Chondrocyte (in vitro differentiated cells): Measurements from ENCODE around the gene CCDC61. TPM values are rescaled to one million over a fixed set of nuclear protein-coding genes. Genes with fewer than 3 reads are reported as not detected.

Experiments
- DNase-seq: peaks from one replicate; pipeline ENCODE4 v3.0.0; 2021; ENCODE audit warnings: mixed read lengths, low spot score
- H3K27ac Mint-ChIP-seq: one replicate; pipeline ENCODE4 v1.8.0; 2021; ENCODE audit warnings: mild to moderate bottlenecking, moderate library complexity, mixed read lengths; ENCODE audit not compliant: unreplicated experiment
- H3K27me3 Mint-ChIP-seq: 2 replicates; pipeline ENCODE4 v1.8.0; 2021; ENCODE audit warnings: low read depth, mixed read lengths
- H3K36me3 Mint-ChIP-seq: 2 replicates; pipeline ENCODE4 v1.8.0; 2021; ENCODE audit warnings: low read depth, mixed read lengths
- H3K4me1 Mint-ChIP-seq: 2 replicates; pipeline ENCODE4 v1.8.0; 2021; ENCODE audit warnings: low read depth, mild to moderate bottlenecking, mixed read lengths
- H3K4me3 Mint-ChIP-seq: one replicate; pipeline ENCODE4 v1.8.0; 2021; ENCODE audit warnings: mild to moderate bottlenecking, moderate library complexity, mixed read lengths; ENCODE audit not compliant: unreplicated experiment
- H3K9me3 Mint-ChIP-seq: 2 replicates; pipeline ENCODE4 v1.8.0; 2021; ENCODE audit warnings: low read depth, mixed read lengths
- CTCF ChIP-seq: fragments of 200-600 bp; sonication (generic); IDR thresholded peaks from 2 replicates; pipeline ENCODE4 v1.5.0; 2021; ENCODE audit warnings: antibody characterized with exemption, mild to moderate bottlenecking, moderate library complexity
- total RNA-seq: library from RNA; stranded (reverse); gene quantifications from 3 replicates; pipeline ENCODE4 v1.2.1, GENCODE V29; 2021

The CCDC61 gene
- total RNA-seq, 1 donor from 2014 or later: 8.4 TPM

DNA sequence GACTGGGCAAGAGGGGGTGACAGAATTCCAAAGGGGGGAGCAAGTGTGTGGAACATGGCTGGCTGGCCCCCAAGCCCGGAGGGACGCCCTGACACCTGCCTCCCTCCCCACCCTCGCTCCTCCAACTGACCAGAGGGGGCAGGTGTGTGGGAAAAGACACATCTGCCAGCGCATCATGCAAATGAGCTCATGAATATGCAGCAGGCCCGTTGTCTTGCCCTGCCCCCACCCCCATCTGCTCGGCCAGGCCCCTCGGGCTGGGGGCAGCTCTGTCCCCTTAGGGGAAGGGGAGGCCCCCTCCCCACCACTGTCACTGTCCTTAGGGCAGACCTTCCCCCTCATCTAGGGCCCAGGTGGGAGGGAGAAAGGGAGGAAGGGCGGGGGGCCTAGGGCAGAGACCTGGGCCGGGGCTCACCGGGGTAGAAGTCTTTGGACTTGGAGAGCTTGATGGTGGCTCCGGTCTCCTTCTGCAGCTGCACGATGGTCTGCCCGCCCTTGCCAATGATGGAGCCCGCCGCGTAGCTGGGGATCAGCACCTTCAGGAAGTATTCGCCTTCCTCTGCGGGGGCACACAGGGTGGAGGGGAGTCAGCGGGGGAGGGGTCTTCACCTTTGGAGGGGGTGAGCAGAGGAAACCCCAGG, 34.6 kb upstream of the CCDC61 start:
- no peaks in the 10 kb centered on the region for H3K9me3 Mint-ChIP-seq
- H3K36me3 Mint-ChIP-seq: no peaks in the 10 kb centered on the region
- no peak overlapping the region for H3K27ac Mint-ChIP-seq
- TF ChIP-seq CTCF: no peak
- no peak overlapping the region for H3K4me3 Mint-ChIP-seq
- no peaks in the 10 kb centered on the region for H3K4me1 Mint-ChIP-seq
- no peak for DNase-seq
- H3K27me3 Mint-ChIP-seq: peaks cover 58% of the 10 kb centered on the region

DNA sequence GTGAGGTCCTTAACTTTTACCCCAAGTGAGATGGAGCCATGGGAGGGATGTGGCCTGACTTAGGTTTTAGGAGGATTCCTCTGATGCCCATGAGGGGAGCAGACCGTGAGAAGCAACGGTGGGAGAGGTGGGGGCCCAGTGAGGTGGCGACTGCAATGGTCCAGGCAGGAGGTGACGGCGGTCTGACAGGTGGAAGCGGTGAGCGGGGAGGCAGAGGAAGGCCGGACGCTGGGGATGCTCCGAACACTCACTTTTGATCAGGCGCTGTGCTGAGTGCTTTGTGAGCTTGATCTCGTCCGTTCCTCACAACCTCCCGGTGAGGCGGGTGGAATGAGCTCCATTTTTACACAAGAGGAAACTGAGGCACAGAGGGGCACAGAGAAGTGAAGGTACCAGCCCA, 33.2 kb upstream of the CCDC61 start:
- Mint-ChIP-seq H3K4me1 (no peaks in the 10 kb centered on the region), H3K4me3 (no peak overlapping the region), H3K9me3 (no peaks in the 10 kb centered on the region), H3K27ac (no peak overlapping the region), H3K27me3 (peaks cover 64% of the 10 kb centered on the region), H3K36me3 (no peaks in the 10 kb centered on the region)
- TF ChIP-seq CTCF: no peak
- DNase-seq: no peak

DNA sequence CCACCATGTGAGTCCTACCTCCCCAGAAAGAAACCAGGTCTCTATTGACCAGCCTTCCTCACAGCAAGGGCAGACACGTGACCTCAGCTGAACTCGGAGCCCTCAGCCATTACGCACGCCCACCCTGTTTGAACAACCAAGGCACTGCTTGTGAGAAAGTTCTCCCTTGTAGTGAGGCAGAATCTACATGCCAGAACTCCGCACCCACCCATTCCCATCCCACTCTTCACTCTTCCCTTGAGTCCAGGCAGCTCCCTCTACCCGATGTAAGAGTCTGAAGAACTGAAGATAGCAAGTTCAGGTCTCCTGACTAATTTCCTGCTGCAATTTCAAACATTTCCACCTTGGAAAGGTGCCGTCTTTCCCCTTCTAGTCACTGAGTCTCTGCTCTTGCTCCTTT, 28.0 kb upstream of the CCDC61 start:
- H3K27me3 Mint-ChIP-seq: peaks cover 67% of the 10 kb centered on the region
- no peak for DNase-seq
- no peaks in the 10 kb centered on the region for H3K9me3 Mint-ChIP-seq
- H3K4me1 Mint-ChIP-seq: no peaks in the 10 kb centered on the region
- no peak for TF ChIP-seq CTCF
- no peak overlapping the region for H3K27ac Mint-ChIP-seq
- no peaks in the 10 kb centered on the region for H3K36me3 Mint-ChIP-seq
- H3K4me3 Mint-ChIP-seq: no peak overlapping the region

DNA sequence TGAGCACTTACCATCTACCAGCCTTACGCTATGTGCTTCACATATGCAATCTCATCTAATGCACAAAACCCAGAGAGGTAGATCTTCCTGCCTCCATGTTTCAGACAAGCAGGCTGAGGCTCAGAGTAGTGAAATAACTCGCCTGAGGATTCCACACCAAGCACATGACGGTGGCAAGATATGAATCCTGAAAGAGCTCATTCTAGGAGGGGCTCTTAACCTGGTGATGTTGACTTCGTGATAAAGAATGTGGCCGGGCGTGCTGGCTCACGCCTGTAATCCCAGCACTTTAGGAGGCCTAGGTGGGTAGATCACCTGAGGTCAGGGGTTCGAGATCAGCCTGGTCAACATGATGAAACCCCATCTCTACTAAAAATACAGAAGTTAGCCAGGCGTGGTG, 26.6 kb upstream of the CCDC61 start:
- Mint-ChIP-seq H3K27me3 (peaks cover 67% of the 10 kb centered on the region), H3K4me3 (no peak overlapping the region), H3K4me1 (no peaks in the 10 kb centered on the region), H3K9me3 (no peaks in the 10 kb centered on the region), H3K27ac (no peak overlapping the region), H3K36me3 (no peaks in the 10 kb centered on the region)
- no peak for TF ChIP-seq CTCF
- DNase-seq: no peak

DNA sequence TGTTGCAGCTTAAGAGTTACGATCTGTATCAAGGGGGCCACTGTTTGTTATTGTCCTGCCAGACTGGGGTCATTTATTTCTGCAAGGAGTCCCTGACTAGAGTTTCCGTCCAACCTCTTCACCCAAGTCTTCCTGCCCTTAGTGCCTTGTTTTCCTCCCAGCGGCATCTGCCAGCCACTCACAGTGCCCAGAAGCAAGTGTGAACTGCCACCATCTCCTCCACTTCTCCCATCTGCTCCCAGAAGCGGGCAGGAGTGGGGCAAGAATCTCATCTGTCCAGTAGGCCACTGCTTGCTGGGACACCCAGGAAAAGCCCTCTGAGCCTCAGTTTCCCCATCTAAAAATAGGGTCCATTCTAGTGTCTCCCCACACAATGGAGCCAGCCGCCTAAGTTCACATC, 25.6 kb upstream of the CCDC61 start:
- no peak overlapping the region for H3K27ac Mint-ChIP-seq
- H3K9me3 Mint-ChIP-seq: no peaks in the 10 kb centered on the region
- H3K36me3 Mint-ChIP-seq: no peaks in the 10 kb centered on the region
- no peak for DNase-seq
- peaks cover 65% of the 10 kb centered on the region for H3K27me3 Mint-ChIP-seq
- no peak overlapping the region for H3K4me3 Mint-ChIP-seq
- no peaks in the 10 kb centered on the region for H3K4me1 Mint-ChIP-seq
- TF ChIP-seq CTCF: no peak
